Activated naive CD4-positive, alpha-beta T cell (primary cell): ENCODE data around the gene KIAA0319L.

Source experiments
- DNase-seq, 4 experiments: peaks; one replicate each; lab custom pipeline; 2025; lab: John Stamatoyannopoulos, UW

KIAA0319L gene

GRCh38 chr1:35563166-35563565, 6.0 kb upstream of the KIAA0319L start:
- no peak for DNase-seq

- DNase-seq, result no peak
Measured at GRCh38 chr1:35561972-35562680, 4.9 kb upstream of the KIAA0319L start.

- DNase-seq, result no peak
Measured at GRCh38 chr1:35561297-35561971, 4.2 kb upstream of the KIAA0319L start.

- DNase-seq, result no peak
Measured at GRCh38 chr1:35560256-35561225, 3.3 kb upstream of the KIAA0319L start.

- DNase-seq, result no peak
Measured at GRCh38 chr1:35559317-35559944, 2.2 kb upstream of the KIAA0319L start.

GRCh38 chr1:35558374-35559316, 1.4 kb upstream of the KIAA0319L start:
- DNase-seq, result peak in 1 of 4 experiments; percentile 12

- DNase-seq, result peak; percentile 89 to 90 (median 90)
Measured at GRCh38 chr1:35557611-35558373, 589 bp upstream of the KIAA0319L start, which contains the start of gene NCDN. Gene NCDN, plus strand, starts transcription at chr1:35557799. Its CDS starts 392 bp downstream, at chr1:35558191.

- no peak for DNase-seq
Measured at GRCh38 chr1:35556484-35557117, 602 bp downstream of the KIAA0319L start.

GRCh38 chr1:35555601-35556477, 1.4 kb downstream of the KIAA0319L start:
- DNase-seq, result no peak

- no peak for DNase-seq
Measured at GRCh38 chr1:35555212-35555584, 2.0 kb downstream of the KIAA0319L start.

- DNase-seq, result no peak
Measured at GRCh38 chr1:35554266-35555211, 2.7 kb downstream of the KIAA0319L start.

- no peak for DNase-seq
Measured at GRCh38 chr1:35553851-35554250, 3.4 kb downstream of the KIAA0319L start.

- DNase-seq, result no peak
Measured at GRCh38 chr1:35546614-35547013, 10.6 kb downstream of the KIAA0319L start.

- peak in 2 of 4 experiments; percentile 23 for DNase-seq
Measured at GRCh38 chr1:35544976-35545375, 12.2 kb downstream of the KIAA0319L start.

- DNase-seq, result no peak
Measured at GRCh38 chr1:35539824-35540261, 17.4 kb downstream of the KIAA0319L start.

- peak in 1 of 4 experiments; percentile 26 for DNase-seq
Measured at GRCh38 chr1:35539073-35539823, 18.0 kb downstream of the KIAA0319L start.
